Liver (tissue), 3 donors: ENCODE data around the gene ZC3H6.

Experiments
- EGR1 ChIP-seq, 2 donors: IDR thresholded peaks; 2 replicates each; pipeline ENCODE4 v1.6.1; 2016 to 2018; ENCODE audit warnings: antibody characterized with exemption in 2 of 2, low read depth in 2 of 2
- FOXA1 ChIP-seq: IDR thresholded peaks from 2 replicates; pipeline ENCODE4 v1.6.1; 2016; ENCODE audit warnings: antibody characterized with exemption
- GABPA ChIP-seq, 2 donors: IDR thresholded peaks in 1 of 2; conservative IDR thresholded peaks in 1 of 2; 2 replicates each; pipeline ENCODE4 v1.6.1; 2016; ENCODE audit warnings: antibody characterized with exemption in 2 of 2, mild to moderate bottlenecking in 1 of 2, moderate library complexity in 1 of 2
- HNF4A ChIP-seq, 2 donors: conservative IDR thresholded peaks; 2 replicates each; pipeline ENCODE4 v1.6.1; 2016; ENCODE audit warnings: antibody characterized with exemption in 2 of 2, mild to moderate bottlenecking in 2 of 2
- MAX ChIP-seq: IDR thresholded peaks from 2 replicates; pipeline ENCODE4 v1.6.1; 2016; ENCODE audit warnings: antibody characterized with exemption
- RAD21 ChIP-seq, 2 donors: IDR thresholded peaks; 2 replicates each; pipeline ENCODE4 v1.6.1; 2016; ENCODE audit warnings: antibody characterized with exemption in 2 of 2, mild to moderate bottlenecking in 2 of 2
- REST ChIP-seq: IDR thresholded peaks from 2 replicates; pipeline ENCODE4 v1.6.1; 2016; ENCODE audit warnings: antibody characterized with exemption, mild to moderate bottlenecking
- RXRA ChIP-seq, 2 donors: IDR thresholded peaks; 2 replicates each; pipeline ENCODE4 v1.6.1; 2017 to 2018; ENCODE audit warnings: antibody characterized with exemption in 2 of 2, mild to moderate bottlenecking in 1 of 2
- SP1 ChIP-seq: IDR thresholded peaks from 2 replicates; pipeline ENCODE4 v1.6.1; 2018; ENCODE audit warnings: antibody characterized with exemption, mild to moderate bottlenecking
- YY1 ChIP-seq: IDR thresholded peaks from 2 replicates; pipeline ENCODE4 v1.6.1; 2016; ENCODE audit warnings: antibody characterized with exemption, mild to moderate bottlenecking
- TF ChIP-seq, protein P1 (sequence below): fragments of 150-350 bp; IDR thresholded peaks from 2 replicates; pipeline ENCODE4 v1.5.1; 2017; ENCODE audit warnings: improper control_type of control experiment, low read depth, low read length; ENCODE audit not compliant: missing input control
- TF ChIP-seq, protein P2 (sequence below): IDR thresholded peaks from 2 replicates; pipeline ENCODE4 v1.6.1; 2016; ENCODE audit warnings: antibody characterized with exemption
- donor health status: healthy.
- donor health status: healthy.

GRCh38 chr2:112257575-112257974 lies 17.8 kb upstream of the ZC3H6 start:
- TF ChIP-seq, protein P1, sequence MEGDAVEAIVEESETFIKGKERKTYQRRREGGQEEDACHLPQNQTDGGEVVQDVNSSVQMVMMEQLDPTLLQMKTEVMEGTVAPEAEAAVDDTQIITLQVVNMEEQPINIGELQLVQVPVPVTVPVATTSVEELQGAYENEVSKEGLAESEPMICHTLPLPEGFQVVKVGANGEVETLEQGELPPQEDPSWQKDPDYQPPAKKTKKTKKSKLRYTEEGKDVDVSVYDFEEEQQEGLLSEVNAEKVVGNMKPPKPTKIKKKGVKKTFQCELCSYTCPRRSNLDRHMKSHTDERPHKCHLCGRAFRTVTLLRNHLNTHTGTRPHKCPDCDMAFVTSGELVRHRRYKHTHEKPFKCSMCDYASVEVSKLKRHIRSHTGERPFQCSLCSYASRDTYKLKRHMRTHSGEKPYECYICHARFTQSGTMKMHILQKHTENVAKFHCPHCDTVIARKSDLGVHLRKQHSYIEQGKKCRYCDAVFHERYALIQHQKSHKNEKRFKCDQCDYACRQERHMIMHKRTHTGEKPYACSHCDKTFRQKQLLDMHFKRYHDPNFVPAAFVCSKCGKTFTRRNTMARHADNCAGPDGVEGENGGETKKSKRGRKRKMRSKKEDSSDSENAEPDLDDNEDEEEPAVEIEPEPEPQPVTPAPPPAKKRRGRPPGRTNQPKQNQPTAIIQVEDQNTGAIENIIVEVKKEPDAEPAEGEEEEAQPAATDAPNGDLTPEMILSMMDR, result no peak
- TF ChIP-seq, protein P2, sequence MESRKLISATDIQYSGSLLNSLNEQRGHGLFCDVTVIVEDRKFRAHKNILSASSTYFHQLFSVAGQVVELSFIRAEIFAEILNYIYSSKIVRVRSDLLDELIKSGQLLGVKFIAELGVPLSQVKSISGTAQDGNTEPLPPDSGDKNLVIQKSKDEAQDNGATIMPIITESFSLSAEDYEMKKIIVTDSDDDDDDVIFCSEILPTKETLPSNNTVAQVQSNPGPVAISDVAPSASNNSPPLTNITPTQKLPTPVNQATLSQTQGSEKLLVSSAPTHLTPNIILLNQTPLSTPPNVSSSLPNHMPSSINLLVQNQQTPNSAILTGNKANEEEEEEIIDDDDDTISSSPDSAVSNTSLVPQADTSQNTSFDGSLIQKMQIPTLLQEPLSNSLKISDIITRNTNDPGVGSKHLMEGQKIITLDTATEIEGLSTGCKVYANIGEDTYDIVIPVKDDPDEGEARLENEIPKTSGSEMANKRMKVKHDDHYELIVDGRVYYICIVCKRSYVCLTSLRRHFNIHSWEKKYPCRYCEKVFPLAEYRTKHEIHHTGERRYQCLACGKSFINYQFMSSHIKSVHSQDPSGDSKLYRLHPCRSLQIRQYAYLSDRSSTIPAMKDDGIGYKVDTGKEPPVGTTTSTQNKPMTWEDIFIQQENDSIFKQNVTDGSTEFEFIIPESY, result no peak
- TF ChIP-seq RAD21 (IDR thresholded peaks at IDR 0.05), result no peak
- TF ChIP-seq FOXA1, result no peak
- TF ChIP-seq SP1, result no peak
- TF ChIP-seq YY1, result no peak
- TF ChIP-seq GABPA (IDR thresholded peaks at IDR 0.05 in 1 of 2, conservative IDR thresholded peaks at IDR 0.05 in 1 of 2), result no peak
- TF ChIP-seq MAX, result no peak
- no peak for TF ChIP-seq EGR1 (IDR thresholded peaks at IDR 0.05; ENCODE audit: low read depth in 2 of 2)
- no peak for TF ChIP-seq REST
- TF ChIP-seq RXRA (IDR thresholded peaks at IDR 0.05), result no peak
- TF ChIP-seq HNF4A (conservative IDR thresholded peaks at IDR 0.05), result no peak
